ACC112 (cell line): ENCODE measurements around the gene FCHSD1.

ENCODE experiments used
- H2AFZ ChIP-seq: fragments of 200-600 bp; sonication (generic); one replicate; pipeline ENCODE4 v1.6.0; 2017; ENCODE audit warnings: antibody characterized with exemption, low read length; ENCODE audit not compliant: unreplicated experiment
- H3K27ac ChIP-seq: fragments of 200-600 bp; sonication (generic); 2 replicates; pipeline ENCODE4 v1.5.1; 2014; ENCODE audit warnings: low read depth, mild to moderate bottlenecking, antibody characterized with exemption, low read length, moderate library complexity
- H3K27me3 ChIP-seq: fragments of 200-600 bp; sonication (generic); 2 replicates; pipeline ENCODE4 v1.6.1; 2014; ENCODE audit warnings: mild to moderate bottlenecking, antibody characterized with exemption, low read length, moderate library complexity, mixed read lengths; ENCODE audit not compliant: insufficient read depth
- H3K36me3 ChIP-seq: fragments of 200-600 bp; sonication (generic); 2 replicates; pipeline ENCODE4 v1.6.1; 2016; ENCODE audit warnings: mild to moderate bottlenecking, antibody characterized with exemption, low read length, moderate library complexity, mixed read lengths; ENCODE audit not compliant: insufficient read depth
- H3K4me1 ChIP-seq: fragments of 200-600 bp; sonication (generic); one replicate; pipeline ENCODE4 v1.6.1; 2016; ENCODE audit warnings: low read length, mixed read lengths; ENCODE audit not compliant: insufficient read depth, unreplicated experiment, control insufficient read depth
- H3K4me3 ChIP-seq: fragments of 200-600 bp; sonication (generic); 2 replicates; pipeline ENCODE4 v1.5.1; 2014; ENCODE audit warnings: mild to moderate bottlenecking, low read depth, low read length
- H3K79me2 ChIP-seq: fragments of 200-600 bp; sonication (generic); one replicate; pipeline ENCODE4 v1.6.0; 2016; ENCODE audit warnings: low read length; ENCODE audit not compliant: control insufficient read depth, unreplicated experiment, insufficient read depth

Gene FCHSD1

GRCh38 chr5:141650851-141651727 lies at the start of gene FCHSD1:
Gene FCHSD1 (minus strand): TSS chr5:141651418. CDS start chr5:141651368, 50 bp downstream.
- peaks cover 4% of the 10 kb centered on the region; the same call in 1 of the 2 replicates for H3K36me3 ChIP-seq
- H2AFZ ChIP-seq, result peak within 1 kb of the TSS; percentile 86
- no peaks in the 10 kb centered on the region for H3K79me2 ChIP-seq
- peaks cover 18% of the 10 kb centered on the region for H3K4me1 ChIP-seq
- H3K27ac ChIP-seq, result no peak within 1 kb of the TSS
- H3K27me3 ChIP-seq, result no peaks in the 10 kb centered on the region
- H3K4me3 ChIP-seq, result peak within 1 kb of the TSS; percentile 89

GRCh38 chr5:141697586-141697985 lies 46.4 kb upstream of the FCHSD1 start:
- Histone ChIP-seq H3K4me1 (peaks cover 11% of the 10 kb centered on the region), H3K79me2 (no peaks in the 10 kb centered on the region), H3K4me3 (no peak overlapping the region), H2AFZ (no peak overlapping the region), H3K27me3 (peaks cover 55% of the 10 kb centered on the region), H3K36me3 (no peaks in the 10 kb centered on the region), H3K27ac (no peak overlapping the region)

GRCh38 chr5:141696431-141696830 lies 45.2 kb upstream of the FCHSD1 start:
- Histone ChIP-seq H2AFZ (no peak overlapping the region), H3K27ac (no peak overlapping the region), H3K27me3 (peaks cover 50% of the 10 kb centered on the region), H3K79me2 (no peaks in the 10 kb centered on the region), H3K4me3 (no peak overlapping the region), H3K4me1 (peaks cover 7% of the 10 kb centered on the region), H3K36me3 (no peaks in the 10 kb centered on the region)

GRCh38 chr5:141695627-141696215 lies 44.5 kb upstream of the FCHSD1 start:
- H3K27ac ChIP-seq, result no peak overlapping the region
- H3K27me3 ChIP-seq, result peaks cover 50% of the 10 kb centered on the region
- H3K36me3 ChIP-seq, result no peaks in the 10 kb centered on the region
- H3K79me2 ChIP-seq, result no peaks in the 10 kb centered on the region
- no peak overlapping the region for H3K4me3 ChIP-seq
- peaks cover 7% of the 10 kb centered on the region for H3K4me1 ChIP-seq
- H2AFZ ChIP-seq, result no peak overlapping the region

GRCh38 chr5:141694479-141694878 lies 43.3 kb upstream of the FCHSD1 start:
- no peak overlapping the region for H3K4me3 ChIP-seq
- peaks cover 7% of the 10 kb centered on the region for H3K4me1 ChIP-seq
- no peaks in the 10 kb centered on the region for H3K79me2 ChIP-seq
- peaks cover 50% of the 10 kb centered on the region for H3K27me3 ChIP-seq
- H3K27ac ChIP-seq, result no peak overlapping the region
- H2AFZ ChIP-seq, result no peak overlapping the region
- no peaks in the 10 kb centered on the region for H3K36me3 ChIP-seq

DNA sequence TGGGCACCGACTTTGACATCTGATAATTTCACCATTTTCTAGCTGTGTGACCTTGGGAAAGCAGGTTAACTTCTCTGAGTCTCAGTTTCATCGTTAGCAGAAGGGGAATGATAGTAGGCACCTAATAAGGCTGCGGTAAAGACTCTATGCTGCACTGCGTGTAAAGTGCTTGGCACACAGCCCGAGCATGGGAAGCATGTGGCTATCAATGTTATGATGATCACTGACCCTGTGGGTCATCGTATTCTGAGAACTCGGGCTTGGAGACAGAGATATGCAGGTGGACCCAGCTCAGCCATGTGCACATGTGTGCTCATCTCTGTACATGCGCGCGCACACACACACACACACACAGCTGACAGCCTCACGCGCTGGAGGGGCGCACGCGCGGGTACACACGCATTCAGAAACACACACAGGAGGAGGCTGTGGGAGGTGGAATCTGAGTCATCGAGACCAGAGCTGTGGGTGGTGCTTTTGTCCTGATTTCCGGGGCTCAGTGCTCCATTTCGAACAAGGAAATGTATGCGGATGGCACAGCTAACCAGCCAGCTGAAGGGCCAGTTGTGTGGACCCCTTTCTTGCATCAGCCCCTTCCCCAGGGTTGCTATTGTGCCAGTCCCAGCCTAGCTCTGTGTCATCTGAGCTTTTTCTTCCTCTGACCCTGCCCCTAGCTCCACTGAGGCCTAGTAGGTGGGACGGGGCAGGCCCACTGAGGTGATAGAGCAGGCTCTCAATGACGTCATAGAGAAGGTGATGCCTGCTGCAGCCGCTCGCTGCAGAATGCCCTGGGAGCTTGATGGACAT lies 41.9 kb upstream of the FCHSD1 start:
- H2AFZ ChIP-seq, result no peak overlapping the region
- peaks cover 44% of the 10 kb centered on the region for H3K27me3 ChIP-seq
- H3K36me3 ChIP-seq, result no peaks in the 10 kb centered on the region
- peaks cover 7% of the 10 kb centered on the region for H3K4me1 ChIP-seq
- no peak overlapping the region for H3K27ac ChIP-seq
- no peak overlapping the region for H3K4me3 ChIP-seq
- H3K79me2 ChIP-seq, result no peaks in the 10 kb centered on the region

- H3K4me1 ChIP-seq, result peaks cover 7% of the 10 kb centered on the region
- H3K4me3 ChIP-seq, result peak overlapping the region; percentile 56
- no peaks in the 10 kb centered on the region for H3K36me3 ChIP-seq
- peaks cover 39% of the 10 kb centered on the region for H3K27me3 ChIP-seq
- H3K79me2 ChIP-seq, result no peaks in the 10 kb centered on the region
- no peak overlapping the region for H2AFZ ChIP-seq
- no peak overlapping the region for H3K27ac ChIP-seq
Measured at GRCh38 chr5:141692533-141692888, 41.3 kb upstream of the FCHSD1 start.

DNA sequence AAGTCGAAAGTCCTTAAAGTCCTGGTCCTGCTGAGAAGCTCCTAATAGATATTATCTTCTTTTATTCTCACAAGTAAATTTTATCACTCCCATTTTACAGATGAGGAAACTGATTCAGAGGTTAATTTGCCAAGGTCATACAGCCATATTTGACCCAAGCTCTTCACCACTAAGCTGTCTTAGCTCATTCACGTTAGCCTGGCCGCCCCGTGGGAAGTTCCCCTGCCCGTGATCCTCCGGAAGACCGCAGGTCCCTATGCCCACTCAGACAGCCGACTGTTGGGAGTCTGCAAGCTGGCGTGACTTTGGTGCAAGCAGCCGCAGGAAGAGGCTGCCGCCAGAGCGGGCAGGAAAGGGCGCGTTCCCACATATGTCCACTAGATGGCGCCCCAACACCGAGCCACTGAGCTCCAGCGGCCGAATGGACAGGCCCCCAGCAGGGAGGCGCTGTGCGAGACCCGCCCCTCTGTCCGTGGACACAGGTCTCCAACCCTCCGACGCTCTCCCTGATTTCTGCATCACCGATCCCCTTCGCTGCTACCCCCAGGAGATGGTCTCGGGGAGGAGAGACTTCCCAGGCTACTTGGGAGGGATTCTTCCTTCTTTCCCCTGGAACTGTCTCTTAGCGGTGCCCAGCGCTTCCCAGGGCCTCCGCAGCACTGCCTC lies 40.8 kb upstream of the FCHSD1 start:
- peak overlapping the region; percentile 56 for H3K4me3 ChIP-seq
- H3K27ac ChIP-seq, result no peak overlapping the region
- no peaks in the 10 kb centered on the region for H3K36me3 ChIP-seq
- H2AFZ ChIP-seq, result no peak overlapping the region
- H3K4me1 ChIP-seq, result peaks cover 7% of the 10 kb centered on the region
- no peaks in the 10 kb centered on the region for H3K79me2 ChIP-seq
- peaks cover 34% of the 10 kb centered on the region for H3K27me3 ChIP-seq

- Histone ChIP-seq H3K36me3 (no peaks in the 10 kb centered on the region), H3K79me2 (no peaks in the 10 kb centered on the region), H3K4me3 (no peak overlapping the region), H3K27me3 (peaks cover 30% of the 10 kb centered on the region), H3K4me1 (peaks cover 7% of the 10 kb centered on the region), H3K27ac (no peak overlapping the region), H2AFZ (no peak overlapping the region)
Measured at GRCh38 chr5:141691286-141691866, 40.2 kb upstream of the FCHSD1 start.
